Superior temporal gyrus (tissue), 1 donor: ENCODE data around the gene MYOT.
A peak's percentile ranks its signal among the peaks of the same experiment; 100 is the strongest.

Source experiments
- DNase-seq: peaks from one replicate; pipeline ENCODE4 v3.0.0-alpha.2; 2016; ENCODE audit errors: extremely low spot score

Gene MYOT

DNA sequence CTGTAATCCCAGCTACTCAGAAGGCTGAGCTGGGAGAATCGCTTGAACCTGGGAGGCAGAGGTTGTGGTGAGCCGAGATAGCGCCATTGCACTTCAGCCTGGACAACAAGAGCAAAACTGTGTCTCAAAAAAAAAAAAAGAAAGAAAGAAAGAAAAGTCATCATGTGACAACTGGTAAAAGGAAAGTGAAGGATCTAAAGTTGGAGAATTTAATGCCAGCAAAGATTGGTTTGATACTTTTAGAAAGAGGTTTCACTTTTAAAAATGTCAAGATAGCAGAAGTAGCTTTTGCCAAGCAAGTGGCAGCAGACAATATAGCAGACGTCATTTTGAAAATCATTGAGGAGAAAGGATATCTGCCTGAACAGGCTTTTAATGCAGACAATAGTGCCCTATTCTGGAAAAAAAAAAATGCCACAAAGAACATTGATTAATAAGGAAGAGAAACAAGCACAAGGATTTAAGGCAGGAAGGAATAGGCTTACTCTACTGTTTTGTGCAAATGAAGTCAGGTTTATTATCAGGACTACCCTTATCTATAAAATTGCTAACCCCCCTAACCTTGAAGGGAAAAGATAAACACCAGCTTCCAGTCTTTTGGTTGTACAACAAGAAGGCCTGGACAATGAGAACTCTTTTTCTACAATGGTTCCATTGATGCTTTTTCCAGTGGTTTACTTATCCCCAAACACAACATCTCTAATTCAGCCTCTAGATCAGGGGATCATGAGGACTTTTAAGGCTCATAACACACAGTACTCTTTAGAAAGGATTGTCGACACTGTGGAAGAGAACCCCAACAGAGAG lies 33.6 kb downstream of the MYOT start:
- peak; percentile 89 for DNase-seq

DNA sequence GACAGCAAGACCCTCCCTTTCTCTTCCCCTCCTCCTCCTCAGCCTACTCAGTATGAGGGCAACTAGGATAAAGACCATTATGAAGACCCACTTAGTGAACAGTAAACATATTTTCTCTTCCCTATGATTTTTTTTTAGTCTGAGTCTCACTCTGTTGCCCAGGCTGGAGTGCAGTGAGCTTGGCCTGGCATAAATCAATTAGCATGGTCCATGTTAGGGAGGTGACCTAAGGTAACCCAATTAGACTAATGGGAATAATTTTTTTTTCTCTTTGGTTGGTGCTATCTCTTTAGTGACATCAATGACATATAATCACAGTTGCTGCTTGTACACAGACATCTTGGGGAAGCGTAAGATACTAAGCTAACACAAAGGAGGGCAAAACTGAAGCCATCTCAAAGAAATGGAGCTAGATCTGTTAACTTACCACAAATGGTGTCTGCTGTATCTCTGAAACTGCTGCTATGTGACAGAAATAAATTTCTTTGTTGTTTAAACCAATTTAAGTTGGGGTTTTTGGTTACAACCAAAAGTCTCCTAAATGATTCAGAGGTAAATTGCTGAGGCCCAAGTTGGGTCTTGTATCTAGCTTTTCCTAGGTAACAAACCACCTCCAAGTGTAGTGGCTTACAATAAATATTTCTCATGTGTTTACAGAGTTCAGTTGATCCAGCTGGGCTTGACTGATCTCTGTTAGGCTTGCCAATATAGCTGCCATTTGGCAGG lies 34.9 kb downstream of the MYOT start:
- no peak for DNase-seq

DNA sequence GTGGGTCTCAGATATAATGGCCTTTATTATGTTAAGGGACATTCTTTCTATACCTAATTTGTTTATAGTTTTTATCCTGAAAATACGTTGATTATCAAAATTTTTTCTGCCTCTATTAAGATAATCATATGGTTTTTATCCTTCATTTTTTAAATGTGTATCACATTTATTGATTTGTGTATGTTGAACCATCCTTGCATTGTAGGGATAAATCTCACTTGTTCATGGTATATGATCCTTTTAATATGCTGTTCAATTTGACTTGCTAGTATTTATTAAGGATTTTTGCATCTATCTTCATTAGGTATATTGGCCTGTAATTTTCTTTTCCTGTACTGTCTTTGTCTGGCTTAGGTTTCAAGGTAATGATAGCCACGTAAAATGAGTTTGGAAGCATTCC lies 47.1 kb downstream of the MYOT start:
- DNase-seq, result no peak

DNA sequence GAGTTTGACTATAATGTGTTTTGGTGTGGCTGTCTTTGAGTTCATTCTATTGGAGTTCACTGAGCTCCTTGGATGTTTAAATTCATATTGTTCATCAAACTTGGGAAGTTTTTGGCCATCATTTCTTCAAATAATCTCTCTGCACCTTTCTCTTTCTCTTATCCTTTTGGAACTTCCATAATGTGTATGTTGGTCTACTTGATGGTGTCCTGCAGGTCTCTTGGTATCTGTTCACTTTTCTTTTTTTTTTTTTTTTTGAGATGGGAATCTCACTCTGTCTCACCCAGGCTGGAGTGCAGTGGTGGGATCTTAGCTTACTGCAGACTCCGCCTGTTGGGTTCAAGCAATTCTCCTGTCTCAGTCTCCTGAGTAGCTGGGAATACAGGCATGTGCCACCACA lies 49.3 kb downstream of the MYOT start:
- no peak for DNase-seq

DNA sequence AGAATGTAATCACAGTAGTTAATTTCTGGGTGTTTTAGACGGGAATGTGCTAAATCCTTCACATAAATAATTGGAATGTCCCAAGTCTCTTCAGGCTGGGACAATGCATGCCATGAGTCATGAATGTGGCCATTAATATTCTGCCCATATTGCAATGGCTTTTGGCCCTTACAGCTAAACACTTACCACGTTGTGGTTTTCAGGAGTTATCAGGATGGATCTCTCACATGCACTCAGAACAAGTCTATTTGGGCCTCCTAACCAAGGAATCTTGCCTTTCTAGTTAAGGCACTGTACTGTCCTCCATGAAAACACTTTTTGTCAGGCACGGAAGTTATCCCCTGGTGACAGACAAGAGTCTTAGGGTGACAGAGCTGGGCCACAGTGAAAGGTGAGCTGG lies 54.3 kb downstream of the MYOT start:
- DNase-seq, result peak; percentile 32

DNA sequence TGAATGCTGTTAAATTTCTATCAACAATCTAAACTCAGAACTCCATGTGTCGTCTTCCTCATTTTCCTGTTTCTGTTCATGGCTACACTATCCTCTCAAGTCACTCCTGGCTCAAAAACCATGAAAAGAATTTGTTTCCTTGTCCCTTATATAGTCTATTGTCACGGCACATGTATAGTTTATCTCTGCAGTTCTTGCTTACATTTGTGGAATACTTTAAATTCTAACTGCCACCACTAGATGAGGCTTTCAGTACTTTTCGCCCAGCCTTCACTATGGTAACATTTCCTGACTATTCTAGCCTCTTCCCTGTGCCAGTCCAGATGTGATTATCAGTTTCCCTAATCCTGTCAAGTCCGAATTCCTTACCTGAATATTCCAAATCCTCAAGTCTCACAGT lies 56.2 kb downstream of the MYOT start:
- peak; percentile 80 for DNase-seq

DNA sequence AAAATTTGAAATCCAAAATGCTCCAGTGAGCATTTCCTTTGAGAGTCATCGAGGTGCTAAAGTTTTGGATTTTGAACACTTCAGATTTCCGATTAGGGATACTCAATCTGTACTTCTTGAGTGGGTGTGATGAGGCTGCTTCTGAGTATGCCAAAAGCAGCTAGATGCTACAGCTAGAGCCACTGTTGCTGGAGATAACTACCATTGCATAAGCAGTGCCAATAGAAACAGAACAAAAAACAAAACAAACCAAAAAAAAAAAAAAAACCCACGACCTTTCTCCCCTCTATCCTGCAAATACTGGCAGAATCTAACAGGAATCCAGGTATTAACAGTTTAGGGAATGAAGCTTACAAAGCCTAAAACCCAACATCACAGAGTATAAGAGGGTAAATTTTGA lies 65.1 kb downstream of the MYOT start:
- no peak for DNase-seq

DNA sequence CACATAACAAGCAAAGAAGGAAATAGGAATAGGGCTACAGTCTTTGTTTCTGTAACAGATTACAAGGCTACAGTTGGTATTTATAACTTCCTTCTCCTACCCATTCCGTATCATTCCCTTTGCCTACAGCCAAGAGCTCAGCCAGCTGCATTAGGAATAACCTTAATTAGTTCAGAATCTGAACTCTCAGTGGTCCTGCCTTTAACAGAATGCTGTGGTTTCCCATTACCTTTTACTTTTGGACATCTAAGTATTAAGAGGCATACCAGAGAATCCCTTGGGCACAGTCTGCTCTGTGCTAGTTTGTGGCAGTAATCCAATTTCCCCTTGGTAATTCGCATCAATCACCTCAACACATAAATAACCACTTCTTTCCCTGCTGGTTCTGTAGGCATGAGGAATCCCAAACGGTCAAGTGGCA lies 65.8 kb downstream of the MYOT start:
- DNase-seq, result no peak

DNA sequence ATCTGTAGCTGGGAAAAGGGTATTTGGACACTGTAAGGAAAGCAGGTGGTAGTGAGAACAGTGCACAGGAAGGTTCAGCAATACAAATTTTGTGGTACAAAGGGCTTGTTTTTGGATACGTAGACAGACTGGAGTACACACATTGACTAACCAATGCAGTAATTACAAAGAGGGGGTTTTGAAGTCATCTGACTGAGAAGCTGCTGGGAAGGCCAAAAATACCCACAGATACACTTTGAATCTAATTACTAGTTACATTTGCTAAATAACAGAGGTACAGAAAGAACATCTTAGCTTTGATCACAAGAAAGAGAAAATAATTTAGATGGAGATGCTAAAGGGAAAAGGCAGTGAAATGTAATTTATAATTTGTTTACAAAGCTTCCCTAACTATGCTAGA lies 67.5 kb downstream of the MYOT start:
- peak; percentile 51 for DNase-seq

DNA sequence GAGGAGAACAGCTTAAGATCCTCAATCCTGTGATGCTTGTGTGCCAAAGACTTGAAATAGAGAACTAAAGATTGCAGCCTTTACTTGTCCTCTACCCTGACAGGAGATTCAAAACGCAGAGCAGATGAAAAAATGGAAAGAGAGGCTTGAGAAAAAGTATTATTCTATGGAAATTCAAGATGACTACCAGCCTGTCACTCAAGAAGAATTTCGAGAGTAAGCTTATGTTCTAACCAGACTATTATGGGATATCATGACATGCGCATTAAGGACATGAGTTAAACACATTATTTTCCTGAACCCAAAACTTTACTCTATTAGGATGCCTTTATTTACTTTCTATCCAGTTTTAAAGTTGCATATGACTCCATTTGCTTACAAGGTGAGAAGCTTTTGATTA lies 68.0 kb downstream of the MYOT start:
- DNase-seq, result no peak
